Activated CD4-positive, CD25-positive, alpha-beta regulatory T cell (primary cell): ENCODE data around the gene THOP1.
"Not testable (repeated sequence)": the region's sequence is repeated elsewhere in the genome, so short reads cannot be mapped to it uniquely, and the experiment has no call there.

Experiments used
- DNase-seq, 4 experiments: peaks; one replicate each; lab custom pipeline; 2025; lab: John Stamatoyannopoulos, UW

Gene THOP1

GRCh38 chr19:2817237-2817829 lies 32.0 kb downstream of the THOP1 start:
- not testable (repeated sequence) for DNase-seq

DNA sequence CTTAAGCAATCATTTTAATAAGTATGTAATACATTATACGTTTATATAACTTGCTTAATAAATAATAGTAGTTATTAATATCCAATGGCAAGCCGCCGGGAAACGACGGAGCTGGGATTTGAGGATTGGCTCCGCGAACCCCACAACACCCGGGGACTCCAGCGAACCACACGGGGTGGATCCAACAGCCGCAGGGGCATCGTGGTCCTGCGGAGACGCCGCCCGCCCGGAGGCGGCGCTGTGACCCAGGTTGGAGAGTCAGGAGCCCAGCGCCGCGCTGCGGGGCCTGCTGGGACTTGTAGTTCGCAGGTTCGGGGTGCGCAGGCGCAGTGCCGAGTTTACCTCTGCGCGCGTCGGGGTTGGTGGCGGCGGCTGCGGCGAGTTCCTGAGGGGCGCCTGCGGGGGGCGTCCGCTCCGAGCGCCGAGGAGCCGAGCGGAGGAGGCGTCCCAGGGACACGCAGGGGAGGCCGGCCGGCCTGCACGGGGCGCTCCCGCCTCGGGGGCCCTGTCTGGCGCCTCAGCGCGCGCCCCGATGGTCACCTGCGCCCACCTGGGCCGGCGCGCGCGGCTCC lies 34.3 kb downstream of the THOP1 start, which contains the start of gene ZNF554:
TSS of gene ZNF554 (plus strand) at position 329 of the 572 bp plus-strand sequence. CDS start at position 533, 204 bp downstream.
- peak; percentile 97 to 98 (median 98) for DNase-seq

- DNase-seq = no peak
These were observed 34.9 kb downstream of the THOP1 start for GRCh38 chr19:2820112-2820702.

DNA sequence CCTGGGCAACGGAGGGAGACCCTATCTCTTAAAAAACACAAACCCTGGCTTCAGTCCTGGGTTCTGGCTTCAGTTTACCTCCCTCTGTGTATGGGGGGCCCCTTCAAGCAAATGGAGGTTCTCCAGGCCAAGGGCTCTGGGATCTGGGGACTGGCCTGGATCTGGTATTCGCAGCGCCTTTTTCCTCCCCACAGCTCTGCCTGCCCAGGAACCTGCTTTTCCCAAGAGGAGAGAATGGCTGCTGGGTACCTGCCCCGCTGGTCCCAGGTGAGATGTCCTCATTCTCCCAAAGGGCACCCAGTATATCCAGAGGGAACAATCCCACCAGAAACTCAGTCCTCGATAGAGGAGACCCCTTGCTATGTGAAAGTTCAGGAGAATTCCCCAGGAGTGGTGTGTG lies 37.5 kb downstream of the THOP1 start:
- no peak for DNase-seq

GRCh38 chr19:2823646-2824045 lies 38.3 kb downstream of the THOP1 start:
- DNase-seq = no peak

DNA sequence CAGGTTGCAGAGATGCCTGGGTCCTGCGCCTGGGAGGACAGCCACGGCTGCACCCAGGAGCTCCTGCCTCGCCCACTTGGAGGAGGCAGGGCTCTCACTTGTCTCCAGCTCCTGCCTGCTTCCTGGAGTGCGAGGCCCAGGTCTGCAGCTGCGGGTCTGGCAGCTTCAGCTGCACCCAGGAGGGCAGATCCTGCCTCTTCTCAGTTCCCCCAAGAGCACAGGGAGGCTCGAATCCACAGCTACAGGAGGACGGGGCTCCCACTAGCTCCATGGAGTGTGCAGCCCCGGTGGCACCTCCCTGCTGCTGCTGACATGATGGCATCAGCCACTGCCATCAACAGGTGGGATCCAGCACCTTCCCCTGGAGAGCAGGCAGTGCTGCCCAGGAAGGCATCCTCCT lies 38.8 kb downstream of the THOP1 start:
- DNase-seq = no peak

DNA sequence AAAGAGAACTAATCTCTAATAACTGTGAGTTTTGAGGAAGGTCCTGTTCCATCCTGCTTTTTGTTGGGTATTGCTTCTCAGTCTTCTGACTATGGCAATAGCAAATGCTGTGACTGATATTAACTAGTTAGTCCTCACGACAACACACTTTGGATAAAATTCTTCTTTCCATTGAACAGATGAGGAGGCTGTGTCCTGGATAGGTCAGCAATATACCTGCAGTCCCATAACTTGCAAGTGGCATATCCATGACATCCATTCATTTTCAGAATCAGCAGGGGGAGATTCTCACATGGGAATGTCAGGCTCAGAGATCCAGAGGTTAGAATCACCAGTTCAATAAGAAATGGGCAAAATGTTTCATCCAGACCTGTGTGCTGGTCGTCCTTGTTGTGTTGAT lies 41.7 kb downstream of the THOP1 start:
- DNase-seq = no peak

- no peak for DNase-seq
These were observed 42.7 kb downstream of the THOP1 start for GRCh38 chr19:2827840-2828489.

DNA sequence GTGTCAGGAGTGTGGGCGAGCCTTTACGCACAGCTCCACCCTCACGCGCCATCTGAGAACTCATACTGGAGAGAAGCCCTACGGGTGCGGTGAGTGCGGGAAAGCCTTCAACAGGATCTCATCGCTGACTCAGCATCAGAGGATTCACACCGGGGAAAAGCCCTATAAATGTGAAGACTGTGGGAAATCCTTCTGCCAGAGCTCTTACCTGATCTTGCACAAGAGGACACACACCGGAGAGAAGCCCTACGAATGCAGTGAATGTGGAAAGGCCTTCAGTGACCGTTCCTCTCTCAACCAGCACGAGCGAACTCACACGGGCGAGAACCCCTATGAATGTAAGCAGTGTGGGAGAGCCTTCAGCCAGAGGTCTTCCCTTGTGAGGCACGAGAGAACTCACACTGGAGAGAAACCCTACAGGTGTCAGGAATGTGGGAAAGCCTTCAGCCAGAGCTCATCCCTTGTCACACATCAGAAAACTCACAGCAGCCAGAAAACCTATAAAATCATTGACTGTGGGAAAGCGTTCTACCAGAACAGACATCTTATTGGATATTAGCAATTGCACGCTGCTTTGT lies 49.1 kb downstream of the THOP1 start:
- no peak for DNase-seq

GRCh38 chr19:2837430-2837829 lies 52.1 kb downstream of the THOP1 start:
- no peak for DNase-seq

- DNase-seq = peak; percentile 93 to 99 (median 96)
These were observed 55.8 kb downstream of the THOP1 start, which contains the start of gene ZNF555 for GRCh38 chr19:2840794-2841791. TSS of gene ZNF555 (plus strand) at chr19:2841475. CDS start at chr19:2841573, 98 bp downstream.

GRCh38 chr19:2841855-2842574 lies 56.7 kb downstream of the THOP1 start:
- no peak for DNase-seq

- no peak for DNase-seq
These were observed 59.8 kb downstream of the THOP1 start for GRCh38 chr19:2845107-2845506.

- no peak for DNase-seq
These were observed 61.0 kb downstream of the THOP1 start for GRCh38 chr19:2846180-2846894.

DNA sequence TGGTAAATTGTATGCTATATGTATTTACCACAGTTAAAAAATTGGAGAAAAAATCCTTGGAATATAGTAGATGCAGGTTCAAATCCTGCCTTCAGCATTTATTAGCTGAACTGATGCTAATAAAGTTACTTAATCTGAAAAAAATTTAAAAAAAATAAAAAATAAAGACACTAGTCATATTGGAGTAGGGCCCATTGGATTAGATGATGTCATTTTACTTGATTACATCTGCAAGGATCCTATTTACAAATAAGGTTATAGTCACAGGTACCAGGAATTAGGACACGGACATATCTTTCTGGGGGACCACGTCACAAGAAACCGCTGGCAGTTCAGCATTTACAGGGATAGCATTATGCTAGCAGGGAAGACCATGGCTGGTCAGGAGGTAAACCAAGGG lies 62.2 kb downstream of the THOP1 start:
- DNase-seq = no peak

GRCh38 chr19:2848616-2849015 lies 63.3 kb downstream of the THOP1 start:
- DNase-seq = no peak

DNA sequence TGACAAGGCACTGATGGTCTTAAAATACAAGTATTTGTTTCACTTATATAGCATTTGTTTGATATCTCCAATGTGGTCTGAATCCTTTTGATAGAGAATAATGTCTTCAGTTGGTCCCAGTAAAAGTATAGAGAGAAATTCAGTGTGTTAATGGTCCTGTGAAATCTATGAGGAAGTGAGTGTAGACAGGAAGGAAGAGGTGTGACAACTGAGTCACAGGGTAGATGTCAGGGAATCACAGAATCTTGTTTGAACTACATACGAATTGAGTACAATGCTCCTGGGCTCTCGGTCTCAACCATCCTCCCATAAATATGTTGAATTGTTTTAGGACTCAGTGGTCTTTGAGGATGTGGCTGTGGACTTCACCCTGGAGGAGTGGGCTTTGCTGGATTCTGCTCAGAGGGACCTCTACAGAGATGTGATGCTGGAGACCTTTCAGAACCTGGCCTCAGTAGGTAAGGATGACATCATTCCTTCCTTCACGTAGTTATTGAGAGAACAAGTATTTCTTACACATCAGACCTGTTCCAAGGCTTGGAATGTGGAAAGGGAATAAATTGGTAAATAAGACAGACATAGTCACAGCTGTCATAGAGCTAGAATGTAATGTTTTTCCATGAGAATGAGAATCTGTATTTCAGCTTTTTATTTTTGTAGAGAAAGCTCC lies 65.1 kb downstream of the THOP1 start:
- no peak for DNase-seq

DNA sequence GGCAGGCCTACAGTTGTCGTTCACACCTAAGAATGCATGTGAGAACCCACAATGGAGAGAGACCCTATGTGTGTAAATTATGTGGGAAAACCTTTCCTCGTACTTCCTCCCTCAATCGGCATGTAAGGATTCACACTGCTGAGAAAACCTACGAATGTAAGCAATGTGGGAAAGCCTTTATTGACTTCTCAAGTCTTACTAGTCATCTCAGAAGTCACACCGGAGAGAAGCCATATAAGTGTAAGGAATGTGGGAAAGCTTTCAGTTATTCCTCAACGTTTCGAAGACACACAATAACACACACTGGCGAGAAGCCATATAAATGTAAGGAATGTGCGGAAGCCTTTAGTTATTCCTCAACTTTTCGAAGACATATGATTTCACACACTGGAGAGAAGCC lies 67.3 kb downstream of the THOP1 start:
- no peak for DNase-seq

- no peak for DNase-seq
These were observed 67.8 kb downstream of the THOP1 start for GRCh38 chr19:2853015-2853606.
